ENCODE results near the gene DAPK2.

DNA sequence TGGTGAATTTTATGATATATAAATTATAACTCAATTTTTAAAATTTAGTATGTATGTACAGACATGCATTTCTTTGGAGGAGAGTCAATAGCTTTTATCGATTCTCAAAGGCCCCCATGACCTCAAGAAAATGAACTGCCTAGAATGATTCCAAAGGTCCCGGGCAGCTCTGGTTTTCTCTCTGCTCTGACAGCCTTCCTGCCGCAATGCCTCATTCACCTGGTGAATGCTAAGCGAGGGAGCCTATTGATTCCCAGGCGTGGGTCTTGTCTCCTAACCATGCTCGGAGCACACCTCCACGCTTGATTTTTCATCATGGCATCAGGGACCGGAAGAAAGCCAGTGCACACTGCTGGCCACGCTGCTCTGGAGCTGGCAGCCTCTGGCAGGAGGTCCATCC, 132.9 kb downstream of the DAPK2 start:
- no peak for TF ChIP-seq CEBPB (IDR thresholded peaks at IDR 0.05)
- TF ChIP-seq, protein P1, sequence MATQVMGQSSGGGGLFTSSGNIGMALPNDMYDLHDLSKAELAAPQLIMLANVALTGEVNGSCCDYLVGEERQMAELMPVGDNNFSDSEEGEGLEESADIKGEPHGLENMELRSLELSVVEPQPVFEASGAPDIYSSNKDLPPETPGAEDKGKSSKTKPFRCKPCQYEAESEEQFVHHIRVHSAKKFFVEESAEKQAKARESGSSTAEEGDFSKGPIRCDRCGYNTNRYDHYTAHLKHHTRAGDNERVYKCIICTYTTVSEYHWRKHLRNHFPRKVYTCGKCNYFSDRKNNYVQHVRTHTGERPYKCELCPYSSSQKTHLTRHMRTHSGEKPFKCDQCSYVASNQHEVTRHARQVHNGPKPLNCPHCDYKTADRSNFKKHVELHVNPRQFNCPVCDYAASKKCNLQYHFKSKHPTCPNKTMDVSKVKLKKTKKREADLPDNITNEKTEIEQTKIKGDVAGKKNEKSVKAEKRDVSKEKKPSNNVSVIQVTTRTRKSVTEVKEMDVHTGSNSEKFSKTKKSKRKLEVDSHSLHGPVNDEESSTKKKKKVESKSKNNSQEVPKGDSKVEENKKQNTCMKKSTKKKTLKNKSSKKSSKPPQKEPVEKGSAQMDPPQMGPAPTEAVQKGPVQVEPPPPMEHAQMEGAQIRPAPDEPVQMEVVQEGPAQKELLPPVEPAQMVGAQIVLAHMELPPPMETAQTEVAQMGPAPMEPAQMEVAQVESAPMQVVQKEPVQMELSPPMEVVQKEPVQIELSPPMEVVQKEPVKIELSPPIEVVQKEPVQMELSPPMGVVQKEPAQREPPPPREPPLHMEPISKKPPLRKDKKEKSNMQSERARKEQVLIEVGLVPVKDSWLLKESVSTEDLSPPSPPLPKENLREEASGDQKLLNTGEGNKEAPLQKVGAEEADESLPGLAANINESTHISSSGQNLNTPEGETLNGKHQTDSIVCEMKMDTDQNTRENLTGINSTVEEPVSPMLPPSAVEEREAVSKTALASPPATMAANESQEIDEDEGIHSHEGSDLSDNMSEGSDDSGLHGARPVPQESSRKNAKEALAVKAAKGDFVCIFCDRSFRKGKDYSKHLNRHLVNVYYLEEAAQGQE (IDR thresholded peaks at IDR 0.05; ENCODE audit: low read depth) = no peak

Measured in Ishikawa (cell line).